GM12878 (cell line): ENCODE measurements around the gene MSL3B.
A peak's percentile ranks its signal among the peaks of the same experiment; 100 is the strongest.

Experiments
- ASH2L ChIP-seq: fragments of 300-600, 200-600 bp; sonication (generic); IDR thresholded peaks from 2 replicates; pipeline ENCODE4 v1.6.1; 2017; ENCODE audit warnings: low read depth, mild to moderate bottlenecking, borderline replicate concordance
- CBFB ChIP-seq: IDR thresholded peaks from 2 replicates; pipeline ENCODE4 v1.6.1; 2016; ENCODE audit warnings: antibody characterized with exemption, low read depth
- EP300 ChIP-seq, 2 experiments: fragments of 150-350 bp in 1 of 2; IDR thresholded peaks; 2 replicates each; pipeline ENCODE4 v1.6.1; 2011 to 2012; ENCODE audit warnings: low read depth in 2 of 2, low read length in 2 of 2, borderline replicate concordance in 1 of 2, improper control_type of control experiment in 1 of 2, inconsistent platforms in 1 of 2; ENCODE audit not compliant: control insufficient read depth in 1 of 2
- ETV6 ChIP-seq, 2 experiments: fragments of 450-650 bp in 1 of 2; IDR thresholded peaks in 1 of 2; conservative IDR thresholded peaks in 1 of 2; 2 replicates each; pipeline ENCODE4 v1.6.1; 2014; ENCODE audit warnings: antibody characterized with exemption in 1 of 2, borderline replicate concordance in 1 of 2, low read depth in 1 of 2, mild to moderate bottlenecking in 1 of 2, moderate library complexity in 1 of 2
- FOXK2 ChIP-seq: fragments of 450-650 bp; IDR thresholded peaks from 2 replicates; pipeline ENCODE4 v1.6.1; 2017; ENCODE audit warnings: mild to moderate bottlenecking, moderate library complexity
- GABPA ChIP-seq: IDR thresholded peaks from 2 replicates; pipeline ENCODE4 v1.6.1; 2014; ENCODE audit warnings: antibody characterized with exemption, low read depth, mild to moderate bottlenecking, inconsistent platforms
- MEF2A ChIP-seq: IDR thresholded peaks from 2 replicates; pipeline ENCODE4 v1.6.1; 2011; ENCODE audit warnings: low read depth, mild to moderate bottlenecking, low read length, moderate library complexity; ENCODE audit not compliant: insufficient read depth
- MEF2B ChIP-seq: fragments of 450-650 bp; IDR thresholded peaks from 2 replicates; pipeline ENCODE4 v1.6.1; 2018; ENCODE audit warnings: mild to moderate bottlenecking, moderate library complexity; ENCODE audit not compliant: partially characterized antibody, poor library complexity, severe bottlenecking
- MTA2 ChIP-seq: fragments of 450-650 bp; IDR thresholded peaks from 2 replicates; pipeline ENCODE4 v1.6.1; 2016; ENCODE audit warnings: low read depth, mild to moderate bottlenecking, moderate library complexity
- NR2F1 ChIP-seq: fragments of 450-650 bp; conservative IDR thresholded peaks from 2 replicates; pipeline ENCODE4 v1.6.1; 2017; ENCODE audit warnings: mild to moderate bottlenecking
- RELA ChIP-seq: fragments of 450-650 bp; IDR thresholded peaks from 2 replicates; pipeline ENCODE4 v1.8.0; 2014; ENCODE audit warnings: borderline replicate concordance; ENCODE audit not compliant: partially characterized antibody
- SIN3A ChIP-seq: IDR thresholded peaks from 2 replicates; pipeline ENCODE4 v1.6.1; 2012; ENCODE audit warnings: low read depth, low read length, improper control_type of control experiment
- STAT3 ChIP-seq: IDR thresholded peaks from 2 replicates; pipeline ENCODE4 v1.6.1; 2011; ENCODE audit warnings: low read depth, low read length, improper control_type of control experiment
- TBL1XR1 ChIP-seq: IDR thresholded peaks from 2 replicates; pipeline ENCODE4 v1.6.1; 2012; ENCODE audit warnings: low read depth, low read length, improper control_type of control experiment
- TCF3 ChIP-seq: IDR thresholded peaks from 2 replicates; pipeline ENCODE4 v1.6.1; 2012; ENCODE audit warnings: low read depth, mild to moderate bottlenecking, low read length, borderline replicate concordance; ENCODE audit not compliant: insufficient read depth
- ZSCAN29 ChIP-seq: fragments of 450-650 bp; IDR thresholded peaks from 2 replicates; pipeline ENCODE4 v1.6.1; 2017; ENCODE audit warnings: mild to moderate bottlenecking, moderate library complexity
- TF ChIP-seq, protein P1 (sequence below): fragments of 450-650 bp; IDR thresholded peaks from 2 replicates; pipeline ENCODE4 v1.6.1; 2018; ENCODE audit warnings: borderline replicate concordance, mild to moderate bottlenecking; ENCODE audit not compliant: partially characterized antibody
- TF ChIP-seq, protein P2 (sequence below): fragments of 450-650 bp; IDR thresholded peaks from 2 replicates; pipeline ENCODE4 v1.6.1; 2016; ENCODE audit warnings: mild to moderate bottlenecking
- TF ChIP-seq, protein P3 (sequence below): IDR thresholded peaks from 2 replicates; pipeline ENCODE4 v1.6.1; 2011; ENCODE audit warnings: borderline replicate concordance, low read depth, mild to moderate bottlenecking, moderate library complexity, mixed read lengths, low read length; ENCODE audit not compliant: insufficient read depth; ENCODE audit errors: extremely low read length

Gene MSL3B

DNA sequence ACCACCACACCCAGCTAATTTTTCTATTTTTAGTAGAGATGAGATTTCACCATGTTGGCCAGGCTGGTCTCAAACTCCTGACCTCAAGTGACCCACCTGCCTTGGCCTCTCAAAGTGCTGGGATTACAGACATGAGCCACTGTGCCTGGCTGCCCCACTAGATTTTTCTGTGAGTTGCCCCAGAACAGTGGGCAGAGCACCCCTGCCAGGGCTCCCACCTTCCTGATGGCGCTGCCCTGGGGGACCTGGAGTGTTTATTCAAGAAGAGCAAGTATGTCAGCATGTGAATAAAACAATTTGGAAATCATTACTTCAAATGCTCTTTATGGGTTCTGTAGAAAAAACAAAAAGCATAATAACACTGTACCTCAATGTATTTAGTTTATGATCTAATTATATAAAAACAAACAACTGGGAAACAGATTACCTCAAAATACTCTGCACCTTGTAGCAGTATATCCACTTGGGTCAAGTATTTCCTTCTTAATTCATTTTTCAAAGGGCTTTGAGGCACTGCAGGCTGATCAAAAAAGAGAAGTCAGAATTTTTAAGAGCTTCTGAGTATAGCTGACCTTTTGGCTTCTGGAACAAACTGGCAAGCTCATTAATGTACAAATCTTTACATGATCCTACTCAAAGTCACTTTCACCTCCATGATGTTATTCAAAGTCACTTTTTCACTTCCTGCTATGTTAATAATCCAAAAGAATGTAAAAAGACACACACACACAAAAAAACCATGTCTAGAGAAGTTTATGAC, 22.7 kb downstream of the MSL3B start (continued):
- TF ChIP-seq, protein P1, sequence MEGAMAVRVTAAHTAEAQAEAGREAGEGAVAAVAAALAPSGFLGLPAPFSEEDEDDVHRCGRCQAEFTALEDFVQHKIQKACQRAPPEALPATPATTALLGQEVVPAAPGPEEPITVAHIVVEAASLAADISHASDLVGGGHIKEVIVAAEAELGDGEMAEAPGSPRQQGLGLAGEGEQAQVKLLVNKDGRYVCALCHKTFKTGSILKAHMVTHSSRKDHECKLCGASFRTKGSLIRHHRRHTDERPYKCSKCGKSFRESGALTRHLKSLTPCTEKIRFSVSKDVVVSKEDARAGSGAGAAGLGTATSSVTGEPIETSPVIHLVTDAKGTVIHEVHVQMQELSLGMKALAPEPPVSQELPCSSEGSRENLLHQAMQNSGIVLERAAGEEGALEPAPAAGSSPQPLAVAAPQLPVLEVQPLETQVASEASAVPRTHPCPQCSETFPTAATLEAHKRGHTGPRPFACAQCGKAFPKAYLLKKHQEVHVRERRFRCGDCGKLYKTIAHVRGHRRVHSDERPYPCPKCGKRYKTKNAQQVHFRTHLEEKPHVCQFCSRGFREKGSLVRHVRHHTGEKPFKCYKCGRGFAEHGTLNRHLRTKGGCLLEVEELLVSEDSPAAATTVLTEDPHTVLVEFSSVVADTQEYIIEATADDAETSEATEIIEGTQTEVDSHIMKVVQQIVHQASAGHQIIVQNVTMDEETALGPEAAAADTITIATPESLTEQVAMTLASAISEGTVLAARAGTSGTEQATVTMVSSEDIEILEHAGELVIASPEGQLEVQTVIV = no peak
- TF ChIP-seq TBL1XR1 (no peak), SIN3A (no peak), MTA2 (peak; percentile 43), MEF2B (peak; percentile 22), ZSCAN29 (no peak), CBFB (no peak), ASH2L (no peak), FOXK2 (no peak), NR2F1 (peak; percentile 92), ETV6 (conservative IDR thresholded peaks at IDR 0.05 in 1 of 2, IDR thresholded peaks at IDR 0.05 in 1 of 2; ENCODE audit: borderline replicate concordance in 1 of 2, low read depth in 1 of 2) (no peak), RELA (no peak), STAT3 (no peak), EP300 (IDR thresholded peaks at IDR 0.05; ENCODE audit: borderline replicate concordance in 1 of 2, control insufficient read depth in 1 of 2, low read depth in 2 of 2, low read length in 2 of 2) (no peak), MEF2A (no peak), TCF3 (no peak), GABPA (no peak)
- TF ChIP-seq, protein P2, sequence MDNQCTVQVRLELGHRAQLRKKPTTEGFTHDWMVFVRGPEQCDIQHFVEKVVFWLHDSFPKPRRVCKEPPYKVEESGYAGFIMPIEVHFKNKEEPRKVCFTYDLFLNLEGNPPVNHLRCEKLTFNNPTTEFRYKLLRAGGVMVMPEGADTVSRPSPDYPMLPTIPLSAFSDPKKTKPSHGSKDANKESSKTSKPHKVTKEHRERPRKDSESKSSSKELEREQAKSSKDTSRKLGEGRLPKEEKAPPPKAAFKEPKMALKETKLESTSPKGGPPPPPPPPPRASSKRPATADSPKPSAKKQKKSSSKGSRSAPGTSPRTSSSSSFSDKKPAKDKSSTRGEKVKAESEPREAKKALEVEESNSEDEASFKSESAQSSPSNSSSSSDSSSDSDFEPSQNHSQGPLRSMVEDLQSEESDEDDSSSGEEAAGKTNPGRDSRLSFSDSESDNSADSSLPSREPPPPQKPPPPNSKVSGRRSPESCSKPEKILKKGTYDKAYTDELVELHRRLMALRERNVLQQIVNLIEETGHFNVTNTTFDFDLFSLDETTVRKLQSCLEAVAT = no peak
- TF ChIP-seq, protein P3, sequence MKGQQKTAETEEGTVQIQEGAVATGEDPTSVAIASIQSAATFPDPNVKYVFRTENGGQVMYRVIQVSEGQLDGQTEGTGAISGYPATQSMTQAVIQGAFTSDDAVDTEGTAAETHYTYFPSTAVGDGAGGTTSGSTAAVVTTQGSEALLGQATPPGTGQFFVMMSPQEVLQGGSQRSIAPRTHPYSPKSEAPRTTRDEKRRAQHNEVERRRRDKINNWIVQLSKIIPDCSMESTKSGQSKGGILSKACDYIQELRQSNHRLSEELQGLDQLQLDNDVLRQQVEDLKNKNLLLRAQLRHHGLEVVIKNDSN = no peak
